ENCODE measurements around the gene PCGF3. TPM values are rescaled to one million over a fixed set of nuclear protein-coding genes. Genes with fewer than 3 reads are reported as not detected.

The PCGF3 gene
- total and polyA plus RNA-seq, 4 donors = 11.0 to 23.3 (median 14.3) TPM

DNA sequence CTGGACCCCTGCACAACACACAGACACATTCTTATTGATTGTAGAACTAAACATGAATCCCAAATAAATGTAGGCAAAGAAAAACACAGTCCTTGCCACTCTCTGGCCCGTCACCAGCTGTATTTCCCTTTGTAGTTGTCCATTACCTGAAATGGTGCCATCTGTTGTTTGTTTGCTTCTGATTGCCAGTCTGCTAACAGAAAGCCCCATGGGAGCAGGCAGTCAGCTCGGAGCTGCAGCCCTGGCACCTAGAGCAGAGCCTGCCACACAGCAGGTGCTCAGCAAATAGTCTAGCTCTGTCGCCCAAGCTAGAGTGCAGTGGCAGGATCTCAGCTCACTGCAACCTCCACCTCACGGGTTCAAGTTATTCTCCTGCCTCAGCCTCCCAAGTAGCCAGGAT is 91.4 kb downstream of the PCGF3 start:
- no peak for DNase-seq (ENCODE audit: low spot score)
- Histone ChIP-seq H3K9me3 (ENCODE audit: control insufficient read depth in 4 of 4, low read length in 3 of 4) (no peaks in the 10 kb centered on the region), H3K4me1 (ENCODE audit: control insufficient read depth in 4 of 4, insufficient read depth in 4 of 4, low read length in 3 of 4) (peaks cover 9 to 18% (median 14%) of the 10 kb centered on the region in 4 donors), H3K4me3 (ENCODE audit: low read depth in 1 of 3, low read length in 3 of 3) (no peak overlapping the region), H3K9ac (ENCODE audit: low read depth in 1 of 2, low read length in 2 of 2) (no peak overlapping the region), H3K36me3 (ENCODE audit: control insufficient read depth in 4 of 4, insufficient read depth in 3 of 4, low read depth in 1 of 4, low read length in 3 of 4) (no peaks in the 10 kb centered on the region), H3K27ac (ENCODE audit: low read depth in 1 of 2, low read length in 2 of 2) (no peak overlapping the region), H3K27me3 (ENCODE audit: control insufficient read depth in 4 of 4, insufficient read depth in 4 of 4, low read length in 3 of 4) (peaks cover 0 to 7% (median 0%) of the 10 kb centered on the region in 4 donors)
- WGBS = 34% methylated on average over 4 of the region's 4 CpGs
- TF ChIP-seq EGR1 (IDR thresholded peaks at IDR 0.05; ENCODE audit: low read depth in 2 of 2) (peak in 1 of 2 donors; percentile 55), NR2F2 (IDR thresholded peaks at IDR 0.05) (no peak), HNF4A (conservative IDR thresholded peaks at IDR 0.05) (peak; percentile 28 to 45), ATF3 (IDR thresholded peaks at IDR 0.05) (no peak), REST (IDR thresholded peaks at IDR 0.05) (peak; percentile 60), SP1 (IDR thresholded peaks at IDR 0.05) (peak; percentile 43), FOXA2 (IDR thresholded peaks at IDR 0.05) (peak; percentile 57), RAD21 (IDR thresholded peaks at IDR 0.05) (peak; percentile 55 to 57), JUND (IDR thresholded peaks at IDR 0.05) (peak in 1 of 2 donors; percentile 12), TAF1 (conservative IDR thresholded peaks at IDR 0.05) (no peak), YY1 (IDR thresholded peaks at IDR 0.05) (peak; percentile 79), RXRA (IDR thresholded peaks at IDR 0.05) (peak; percentile 37 to 71), FOXA1 (IDR thresholded peaks at IDR 0.05) (peak; percentile 38), GABPA (IDR thresholded peaks at IDR 0.05 in 1 of 2, conservative IDR thresholded peaks at IDR 0.05 in 1 of 2) (no peak)
- TF ChIP-seq, protein P1, sequence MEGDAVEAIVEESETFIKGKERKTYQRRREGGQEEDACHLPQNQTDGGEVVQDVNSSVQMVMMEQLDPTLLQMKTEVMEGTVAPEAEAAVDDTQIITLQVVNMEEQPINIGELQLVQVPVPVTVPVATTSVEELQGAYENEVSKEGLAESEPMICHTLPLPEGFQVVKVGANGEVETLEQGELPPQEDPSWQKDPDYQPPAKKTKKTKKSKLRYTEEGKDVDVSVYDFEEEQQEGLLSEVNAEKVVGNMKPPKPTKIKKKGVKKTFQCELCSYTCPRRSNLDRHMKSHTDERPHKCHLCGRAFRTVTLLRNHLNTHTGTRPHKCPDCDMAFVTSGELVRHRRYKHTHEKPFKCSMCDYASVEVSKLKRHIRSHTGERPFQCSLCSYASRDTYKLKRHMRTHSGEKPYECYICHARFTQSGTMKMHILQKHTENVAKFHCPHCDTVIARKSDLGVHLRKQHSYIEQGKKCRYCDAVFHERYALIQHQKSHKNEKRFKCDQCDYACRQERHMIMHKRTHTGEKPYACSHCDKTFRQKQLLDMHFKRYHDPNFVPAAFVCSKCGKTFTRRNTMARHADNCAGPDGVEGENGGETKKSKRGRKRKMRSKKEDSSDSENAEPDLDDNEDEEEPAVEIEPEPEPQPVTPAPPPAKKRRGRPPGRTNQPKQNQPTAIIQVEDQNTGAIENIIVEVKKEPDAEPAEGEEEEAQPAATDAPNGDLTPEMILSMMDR (IDR thresholded peaks at IDR 0.05; ENCODE audit: low read depth, low read length, missing input control) = no peak

GRCh38 chr4:801436-802124 is 95.9 kb downstream of the PCGF3 start:
- no peak for DNase-seq (ENCODE audit: low spot score)
- H3K27me3 ChIP-seq (ENCODE audit: control insufficient read depth in 4 of 4, insufficient read depth in 4 of 4, low read length in 3 of 4) = no peaks in the 10 kb centered on the region
- H3K4me1 ChIP-seq (ENCODE audit: control insufficient read depth in 4 of 4, insufficient read depth in 4 of 4, low read length in 3 of 4) = peaks cover 3 to 7% (median 5%) of the 10 kb centered on the region in 4 donors
- no peak overlapping the region for H3K27ac ChIP-seq (ENCODE audit: low read depth in 1 of 2, low read length in 2 of 2)
- 95% methylated on average over 13 of the region's 13 CpGs for WGBS
- H3K36me3 ChIP-seq (ENCODE audit: control insufficient read depth in 4 of 4, insufficient read depth in 3 of 4, low read depth in 1 of 4, low read length in 3 of 4) = no peaks in the 10 kb centered on the region
- no peak overlapping the region for H3K9ac ChIP-seq (ENCODE audit: low read depth in 1 of 2, low read length in 2 of 2)
- no peak overlapping the region for H3K4me3 ChIP-seq (ENCODE audit: low read depth in 1 of 3, low read length in 3 of 3)
- no peaks in the 10 kb centered on the region for H3K9me3 ChIP-seq (ENCODE audit: control insufficient read depth in 4 of 4, low read length in 3 of 4)
- TF ChIP-seq ATF3 (IDR thresholded peaks at IDR 0.05) (no peak), TAF1 (conservative IDR thresholded peaks at IDR 0.05) (no peak), FOXA2 (IDR thresholded peaks at IDR 0.05) (no peak), RXRA (IDR thresholded peaks at IDR 0.05) (no peak), FOXA1 (IDR thresholded peaks at IDR 0.05) (no peak), GABPA (IDR thresholded peaks at IDR 0.05 in 1 of 2, conservative IDR thresholded peaks at IDR 0.05 in 1 of 2) (no peak), REST (IDR thresholded peaks at IDR 0.05) (no peak), NR2F2 (IDR thresholded peaks at IDR 0.05) (no peak), YY1 (IDR thresholded peaks at IDR 0.05) (no peak), EGR1 (IDR thresholded peaks at IDR 0.05; ENCODE audit: low read depth in 2 of 2) (no peak), HNF4G (IDR thresholded peaks at IDR 0.05) (no peak), SP1 (IDR thresholded peaks at IDR 0.05) (no peak), RAD21 (IDR thresholded peaks at IDR 0.05) (no peak), HNF4A (conservative IDR thresholded peaks at IDR 0.05) (no peak), JUND (IDR thresholded peaks at IDR 0.05) (no peak)
- TF ChIP-seq, protein P2, sequence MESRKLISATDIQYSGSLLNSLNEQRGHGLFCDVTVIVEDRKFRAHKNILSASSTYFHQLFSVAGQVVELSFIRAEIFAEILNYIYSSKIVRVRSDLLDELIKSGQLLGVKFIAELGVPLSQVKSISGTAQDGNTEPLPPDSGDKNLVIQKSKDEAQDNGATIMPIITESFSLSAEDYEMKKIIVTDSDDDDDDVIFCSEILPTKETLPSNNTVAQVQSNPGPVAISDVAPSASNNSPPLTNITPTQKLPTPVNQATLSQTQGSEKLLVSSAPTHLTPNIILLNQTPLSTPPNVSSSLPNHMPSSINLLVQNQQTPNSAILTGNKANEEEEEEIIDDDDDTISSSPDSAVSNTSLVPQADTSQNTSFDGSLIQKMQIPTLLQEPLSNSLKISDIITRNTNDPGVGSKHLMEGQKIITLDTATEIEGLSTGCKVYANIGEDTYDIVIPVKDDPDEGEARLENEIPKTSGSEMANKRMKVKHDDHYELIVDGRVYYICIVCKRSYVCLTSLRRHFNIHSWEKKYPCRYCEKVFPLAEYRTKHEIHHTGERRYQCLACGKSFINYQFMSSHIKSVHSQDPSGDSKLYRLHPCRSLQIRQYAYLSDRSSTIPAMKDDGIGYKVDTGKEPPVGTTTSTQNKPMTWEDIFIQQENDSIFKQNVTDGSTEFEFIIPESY (IDR thresholded peaks at IDR 0.05) = no peak
- TF ChIP-seq, protein P3, sequence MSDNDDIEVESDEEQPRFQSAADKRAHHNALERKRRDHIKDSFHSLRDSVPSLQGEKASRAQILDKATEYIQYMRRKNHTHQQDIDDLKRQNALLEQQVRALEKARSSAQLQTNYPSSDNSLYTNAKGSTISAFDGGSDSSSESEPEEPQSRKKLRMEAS (IDR thresholded peaks at IDR 0.05) = no peak
